GM12891 (cell line): ENCODE results near the gene ABCC1.
"Not testable (repeated sequence)": the region's sequence is repeated elsewhere in the genome, so short reads cannot be mapped to it uniquely, and the experiment has no call there.

Experiments
- DNase-seq: peaks from one replicate; pipeline ENCODE4 v3.0.0; 2011; ENCODE audit warnings: low spot score; ENCODE audit not compliant: insufficient read length
- FAIRE-seq: peaks from 2 replicates; lab custom pipeline; 2011; peaks lifted over from hg19 to GRCh38; lab: Jason Lieb, UNC
- PAX5 ChIP-seq: IDR thresholded peaks from 2 replicates; pipeline ENCODE4 v1.6.1; 2011; ENCODE audit warnings: low read length, moderate library complexity, mild to moderate bottlenecking; ENCODE audit not compliant: insufficient read depth, severe bottlenecking
- POLR2A ChIP-seq: IDR thresholded peaks from 2 replicates; pipeline ENCODE4 v1.6.1; 2011; ENCODE audit warnings: low read depth, low read length, control low read depth
- POLR2AphosphoS5 ChIP-seq: IDR thresholded peaks from 2 replicates; pipeline ENCODE4 v1.6.1; 2011; ENCODE audit warnings: low read depth, low read length, control low read depth
- POU2F2 ChIP-seq: IDR thresholded peaks from 2 replicates; pipeline ENCODE4 v1.6.1; 2011; ENCODE audit warnings: low read depth, mild to moderate bottlenecking, control low read depth, low read length, moderate library complexity
- SPI1 ChIP-seq: IDR thresholded peaks from 2 replicates; pipeline ENCODE4 v1.6.1; 2011; ENCODE audit warnings: low read depth, low read length, control low read depth
- TAF1 ChIP-seq: IDR thresholded peaks from 2 replicates; pipeline ENCODE4 v1.6.1; 2011; ENCODE audit warnings: low read depth, low read length, control low read depth

The ABCC1 gene

DNA sequence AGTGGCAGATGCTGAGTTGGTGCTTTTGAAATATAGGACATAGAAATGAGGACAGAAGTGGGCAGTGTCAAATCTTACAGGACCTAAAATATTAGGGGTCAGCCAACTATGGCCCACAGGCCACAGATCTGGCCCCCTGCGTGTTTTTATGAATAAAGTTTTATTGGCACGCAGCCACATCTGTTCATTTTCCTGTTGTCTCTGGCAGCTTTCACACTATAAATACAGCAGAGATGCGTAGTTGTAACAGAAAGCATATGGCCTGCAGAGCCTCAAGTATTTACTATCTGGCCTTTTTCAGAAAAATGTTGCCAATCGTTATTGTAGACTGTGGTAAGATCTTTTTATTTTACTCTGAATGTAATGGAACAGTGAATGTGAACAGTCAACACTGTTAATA lies 191.1 kb downstream of the ABCC1 start:
- TF ChIP-seq PAX5 (no peak), TAF1 (no peak), POLR2A (no peak), POLR2AphosphoS5 (no peak), POU2F2 (no peak), SPI1 (no peak)
- FAIRE-seq = no peak
- DNase-seq = no peak

DNA sequence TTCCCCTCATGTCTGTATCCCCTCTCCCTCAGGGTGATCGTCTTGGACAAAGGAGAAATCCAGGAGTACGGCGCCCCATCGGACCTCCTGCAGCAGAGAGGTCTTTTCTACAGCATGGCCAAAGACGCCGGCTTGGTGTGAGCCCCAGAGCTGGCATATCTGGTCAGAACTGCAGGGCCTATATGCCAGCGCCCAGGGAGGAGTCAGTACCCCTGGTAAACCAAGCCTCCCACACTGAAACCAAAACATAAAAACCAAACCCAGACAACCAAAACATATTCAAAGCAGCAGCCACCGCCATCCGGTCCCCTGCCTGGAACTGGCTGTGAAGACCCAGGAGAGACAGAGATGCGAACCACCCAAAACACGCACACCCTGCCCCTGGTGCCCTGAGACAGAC lies 191.7 kb downstream of the ABCC1 start:
- FAIRE-seq (no peak), DNase-seq (no peak)
- TF ChIP-seq SPI1 (no peak), POLR2A (no peak), POU2F2 (no peak), POLR2AphosphoS5 (no peak), PAX5 (no peak), TAF1 (no peak)

DNA sequence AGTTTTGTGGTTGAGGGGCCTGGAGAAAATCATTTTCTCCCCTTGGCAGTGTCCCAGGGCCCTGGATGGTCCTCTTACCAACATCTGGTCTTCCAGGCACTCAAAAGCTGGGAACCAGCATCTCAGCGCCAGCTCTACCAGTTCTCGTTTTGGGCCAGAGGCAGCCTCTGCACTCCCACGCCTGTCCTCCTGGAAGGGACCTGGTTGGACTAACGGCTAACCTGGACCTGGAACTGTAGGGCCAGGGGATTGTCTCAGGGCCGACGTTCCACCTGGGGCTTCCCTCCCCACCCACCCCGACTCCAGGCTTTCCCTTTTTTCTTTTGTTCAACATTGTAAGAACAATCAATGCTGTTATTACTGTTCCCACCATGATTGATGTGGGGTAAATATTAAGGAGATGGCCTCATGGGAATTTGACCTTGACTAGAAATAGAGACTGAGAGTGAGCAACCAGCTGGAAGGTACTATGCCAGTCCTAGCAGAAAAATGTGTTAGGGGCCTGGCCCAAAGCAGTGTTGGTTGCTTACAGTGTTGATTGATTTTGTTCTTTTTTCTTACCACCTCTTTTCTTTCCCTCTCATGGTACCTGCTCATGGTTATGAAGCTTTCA lies 192.5 kb downstream of the ABCC1 start:
- FAIRE-seq (no peak), DNase-seq (no peak)
- TF ChIP-seq SPI1 (no peak), POLR2AphosphoS5 (no peak), TAF1 (no peak)

DNA sequence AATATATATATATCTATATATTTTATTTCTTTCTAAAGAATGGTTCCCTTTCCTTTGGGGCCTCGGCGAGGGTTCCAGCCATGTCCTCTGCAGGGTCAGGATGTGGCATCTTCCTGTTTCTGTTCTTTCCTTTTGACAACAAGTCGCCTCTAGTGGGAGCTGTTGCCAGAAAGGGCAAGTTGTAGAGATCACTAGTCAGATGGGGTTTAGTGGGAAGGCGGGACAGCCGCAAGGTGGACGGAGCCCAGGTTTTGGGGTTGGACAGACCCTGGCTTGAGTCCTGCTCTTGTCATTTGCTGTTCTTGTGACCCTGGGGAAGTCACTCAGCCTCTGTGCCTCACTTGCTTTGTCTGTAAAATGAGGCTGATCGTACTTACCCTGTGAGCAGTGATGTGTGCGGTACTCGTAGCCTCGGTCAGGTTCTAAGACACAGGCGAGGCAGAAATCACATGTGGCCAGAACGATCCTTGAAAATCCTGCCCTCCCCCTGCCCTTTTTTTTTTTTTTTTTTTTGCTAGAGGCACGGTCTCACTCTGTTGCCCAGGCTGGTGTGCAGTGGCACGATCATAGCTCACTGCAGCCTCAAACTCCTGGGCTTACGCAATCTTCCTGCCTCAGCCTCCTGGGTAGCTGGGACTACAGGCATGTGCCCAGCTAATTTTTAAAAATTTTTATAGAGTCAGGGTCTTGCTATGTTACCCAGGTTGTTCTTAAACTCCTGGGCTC lies 193.8 kb downstream of the ABCC1 start:
- DNase-seq = no peak
- TF ChIP-seq POLR2A = no peak
- no peak for TF ChIP-seq SPI1
- no peak for TF ChIP-seq TAF1
- TF ChIP-seq POU2F2 = no peak
- TF ChIP-seq PAX5 = no peak
- TF ChIP-seq POLR2AphosphoS5 = no peak
- no peak for FAIRE-seq

DNA sequence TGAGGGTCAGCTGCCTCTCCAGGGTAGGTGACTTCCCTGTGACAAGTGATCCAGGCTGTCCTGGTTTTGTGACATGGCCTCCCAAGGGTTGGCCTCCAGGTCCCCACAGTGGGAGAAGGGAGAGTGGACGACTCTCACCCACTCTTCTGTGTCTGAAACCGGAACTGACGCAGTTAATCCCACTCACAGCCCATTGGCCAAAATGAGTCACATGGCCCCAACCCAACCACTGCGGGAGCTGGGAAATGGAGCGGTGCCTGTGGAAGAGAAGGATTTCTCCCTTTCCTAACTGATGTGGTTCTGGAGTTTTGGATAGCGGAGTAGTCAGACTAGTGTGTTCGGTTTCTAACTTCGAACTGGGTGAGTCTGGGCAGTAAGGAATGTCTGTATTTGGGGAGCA lies 194.5 kb downstream of the ABCC1 start:
- no peak for FAIRE-seq
- no peak for TF ChIP-seq POLR2AphosphoS5
- no peak for TF ChIP-seq PAX5
- TF ChIP-seq TAF1 = no peak
- TF ChIP-seq POU2F2 = no peak
- no peak for TF ChIP-seq POLR2A
- TF ChIP-seq SPI1 = no peak
- DNase-seq = no peak

DNA sequence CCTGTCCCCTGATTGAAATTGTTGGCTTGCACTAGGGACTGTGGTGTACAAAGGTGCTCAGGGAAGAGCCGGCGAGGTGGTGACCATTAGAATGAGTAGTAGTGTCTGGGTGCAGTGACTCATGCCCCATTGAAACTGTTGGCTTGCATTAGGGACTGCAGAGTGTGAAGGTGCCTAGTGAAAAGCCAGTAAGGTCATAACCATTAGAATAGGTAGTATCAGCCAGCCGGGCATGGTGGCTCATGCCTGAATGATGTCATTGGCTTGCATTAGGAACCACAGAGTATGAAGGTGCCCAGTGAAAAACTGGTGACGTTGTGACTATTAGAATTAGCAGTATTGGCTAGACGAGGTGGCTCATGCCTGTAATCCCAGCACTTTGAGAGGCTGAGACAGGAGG lies 195.0 kb downstream of the ABCC1 start:
- no peak for TF ChIP-seq SPI1
- no peak for TF ChIP-seq TAF1
- no peak for TF ChIP-seq POLR2AphosphoS5
- TF ChIP-seq POLR2A = no peak
- TF ChIP-seq POU2F2 = no peak
- no peak for TF ChIP-seq PAX5
- no peak for DNase-seq
- FAIRE-seq = no peak

DNA sequence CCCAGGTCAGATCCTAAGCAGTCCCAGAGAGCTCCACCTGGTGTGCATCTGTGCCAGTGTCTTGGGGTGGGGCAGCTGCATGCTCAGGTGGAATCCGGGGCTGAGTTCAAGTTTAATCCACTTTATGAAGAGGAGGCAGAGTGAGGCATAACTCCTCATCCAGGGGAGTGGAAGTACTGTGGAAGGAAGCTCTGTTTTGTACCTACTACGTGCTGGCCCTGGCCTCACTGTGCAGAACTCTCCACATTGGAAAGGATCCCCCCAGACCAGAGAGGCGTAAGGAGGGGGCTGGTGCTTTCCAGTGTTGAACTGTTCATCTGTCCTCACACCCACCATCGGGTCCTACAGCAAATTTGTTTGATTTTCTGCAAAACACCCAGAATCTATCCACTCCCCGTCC lies 195.9 kb downstream of the ABCC1 start:
- TF ChIP-seq TAF1 = no peak
- no peak for TF ChIP-seq SPI1
- TF ChIP-seq POLR2A = no peak
- TF ChIP-seq PAX5 = no peak
- no peak; the same call in 1 of the 2 replicates for TF ChIP-seq POLR2AphosphoS5
- no peak for TF ChIP-seq POU2F2

DNA sequence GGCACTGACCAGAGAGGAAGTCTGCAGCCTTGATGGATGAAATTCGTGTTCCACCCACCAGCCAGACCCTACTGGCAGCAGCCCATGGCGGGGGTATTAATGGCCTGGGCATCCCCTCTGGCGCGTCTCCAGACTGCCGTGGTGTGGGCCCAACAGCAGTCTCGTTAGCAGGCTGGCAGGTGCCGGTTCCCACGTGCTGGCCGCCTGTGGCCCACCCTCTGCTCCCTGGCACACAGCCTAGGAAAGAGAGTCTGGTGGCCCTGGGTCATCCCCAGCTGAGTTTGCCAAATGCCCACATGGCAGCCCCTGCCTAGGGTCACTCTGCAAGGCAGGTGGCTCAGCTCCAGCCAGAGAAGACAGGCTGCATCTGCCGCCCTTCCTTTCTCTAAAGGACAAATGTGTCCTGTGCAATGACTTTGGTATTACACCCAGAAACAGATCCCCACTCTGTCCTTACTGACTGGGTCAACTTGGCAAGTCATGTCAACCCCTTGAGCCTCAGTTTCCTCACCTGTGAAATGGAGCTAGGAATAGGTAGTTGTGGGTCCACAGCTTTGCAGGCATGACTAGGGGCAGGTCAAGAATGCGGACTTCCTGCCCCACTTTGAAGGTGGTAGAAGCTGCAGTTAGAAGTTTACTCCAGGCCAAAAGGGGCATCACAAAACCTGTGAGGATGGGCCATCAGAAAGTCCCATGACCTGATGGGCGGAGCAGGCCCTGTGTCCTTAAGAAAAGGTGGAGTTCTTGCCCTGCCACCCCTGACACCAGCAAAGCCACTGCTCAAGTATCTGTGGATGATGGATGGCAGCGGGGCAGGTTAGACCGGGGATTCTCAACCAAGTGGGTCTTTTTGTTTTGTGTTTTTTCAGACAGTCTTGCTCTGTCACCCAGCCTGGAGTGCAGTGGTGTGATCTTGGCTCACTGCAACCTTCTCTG lies 197.2 kb downstream of the ABCC1 start:
- TF ChIP-seq SPI1 (no peak), POLR2A (no peak), POLR2AphosphoS5 (no peak), POU2F2 (no peak), PAX5 (no peak), TAF1 (no peak)
- DNase-seq (no peak), FAIRE-seq (no peak)

More for the DNA sequence above, 195.9 kb downstream of the ABCC1 start:
- DNase-seq (no peak), FAIRE-seq (no peak)

DNA sequence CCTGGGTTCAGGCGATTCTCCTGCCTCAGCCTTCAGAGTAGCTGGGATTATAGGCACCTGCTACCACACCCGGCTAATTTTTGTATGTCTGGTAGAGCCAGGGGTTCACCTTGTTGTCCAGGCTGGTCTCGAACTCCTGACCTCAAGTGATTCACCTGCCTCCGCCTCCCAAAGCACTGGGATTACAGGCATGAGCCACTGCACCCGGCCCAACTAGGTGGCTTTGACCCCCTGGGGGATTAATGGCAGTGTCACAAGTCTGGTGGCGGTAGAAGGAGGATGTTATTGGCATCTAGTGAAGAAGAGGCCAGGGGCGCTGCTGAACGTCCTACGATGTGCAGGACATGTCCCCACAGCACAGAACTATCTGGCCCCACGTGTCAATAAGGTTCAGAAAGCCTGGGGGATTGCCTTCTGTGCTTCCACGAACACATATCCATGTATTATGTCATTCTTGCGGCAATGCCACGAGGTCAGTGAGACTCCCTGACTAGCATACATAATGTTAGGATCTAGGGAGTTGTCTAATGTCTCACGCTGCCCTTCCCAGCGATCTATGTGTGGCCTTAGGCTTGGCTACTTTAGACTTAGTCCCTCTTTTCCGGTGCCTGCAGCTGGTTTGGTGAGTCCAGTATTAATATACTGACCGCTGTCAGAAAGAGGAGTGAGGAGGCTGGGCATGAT lies 198.0 kb downstream of the ABCC1 start:
- FAIRE-seq = no peak
- TF ChIP-seq PAX5 (no peak), POLR2AphosphoS5 (no peak), POLR2A (no peak), SPI1 (no peak), TAF1 (no peak), POU2F2 (no peak)
- no peak for DNase-seq

DNA sequence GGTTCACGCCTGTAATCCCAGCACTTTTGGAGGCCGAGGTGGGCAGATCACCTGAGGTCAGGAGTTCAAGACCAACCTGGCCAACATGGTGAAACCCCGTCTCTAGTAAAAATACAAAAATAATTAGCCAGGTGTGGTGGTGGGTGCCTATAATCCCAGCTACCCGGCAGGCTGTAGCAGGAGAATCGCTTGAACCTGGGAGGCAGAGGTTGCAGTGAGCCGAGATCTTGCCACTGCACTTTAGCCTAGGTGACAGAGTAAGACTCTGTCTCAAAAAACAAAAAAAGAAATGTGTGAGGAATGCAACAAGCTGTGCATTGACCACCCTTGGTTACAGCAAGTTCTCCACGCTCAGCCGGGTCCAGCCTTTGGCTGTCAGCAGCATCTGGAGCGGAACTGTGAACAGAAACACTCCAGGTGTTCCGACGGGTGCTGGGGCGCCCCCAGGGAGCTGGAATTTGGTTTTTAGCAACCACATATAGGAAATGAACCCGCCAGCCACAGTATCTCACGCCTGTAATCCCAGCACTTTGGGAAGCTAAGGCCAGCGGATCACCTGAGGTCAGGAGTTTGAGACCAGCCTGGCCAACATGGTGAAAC lies 198.7 kb downstream of the ABCC1 start:
- not testable (repeated sequence) for FAIRE-seq

More for the DNA sequence above, 198.7 kb downstream of the ABCC1 start:
- DNase-seq = not testable (repeated sequence)
